K562 (cell line): Measurements from ENCODE around the gene CLGN.

ENCODE experiments used
- ARID2 ChIP-seq: fragments of 450-650 bp; IDR thresholded peaks from 2 replicates; pipeline ENCODE4 v1.6.1; 2017; ENCODE audit warnings: antibody characterized with exemption, mild to moderate bottlenecking
- CTCF ChIP-seq, 3 experiments: IDR thresholded peaks in 2 of 3; conservative IDR thresholded peaks in 1 of 3; 2 replicates each; pipeline ENCODE4 v1.5.1; 2011 to 2012; ENCODE audit warnings: low read length in 3 of 3, mild to moderate bottlenecking in 3 of 3, control low read depth in 2 of 3, improper control_type of control experiment in 1 of 3, inconsistent platforms in 1 of 3, low read depth in 1 of 3, mixed read lengths in 1 of 3, moderate library complexity in 1 of 3; ENCODE audit not compliant: insufficient read depth in 2 of 3
- EHMT2 ChIP-seq: fragments of 450-650 bp; IDR thresholded peaks from 2 replicates; pipeline ENCODE4 v1.6.1; 2018; ENCODE audit warnings: antibody characterized with exemption
- FOXJ3 ChIP-seq: sonication (generic); formaldehyde crosslinking; IDR thresholded peaks from 2 replicates; pipeline ENCODE4 v1.4.0; 2020; ENCODE audit warnings: mild to moderate bottlenecking, missing genetic modification reagents
- HCFC1 ChIP-seq: IDR thresholded peaks from 2 replicates; pipeline ENCODE4 v1.6.1; 2012; ENCODE audit warnings: low read depth, low read length, improper control_type of control experiment
- RAD21 ChIP-seq, 2 experiments: fragments of 250-450 bp in 1 of 2; fragments of 450-650 bp in 1 of 2; sonication (Bioruptor Pico) in 1 of 2; formaldehyde crosslinking in 1 of 2; IDR thresholded peaks in 1 of 2; conservative IDR thresholded peaks in 1 of 2; 2 replicates each; pipeline versions ENCODE4 v1.4.0 to v1.8.0; 2020 to 2022; ENCODE audit warnings: mild to moderate bottlenecking in 2 of 2, moderate library complexity in 1 of 2
- REST ChIP-seq, 2 experiments: fragments of 450-650 bp; formaldehyde crosslinking in 1 of 2; IDR thresholded peaks; 2 replicates each; pipeline versions ENCODE4 v1.4.0 to v1.6.1; 2014 to 2020; ENCODE audit warnings: mild to moderate bottlenecking in 2 of 2, borderline replicate concordance in 1 of 2, low read depth in 1 of 2
- RFX5 ChIP-seq: IDR thresholded peaks from 2 replicates; pipeline ENCODE4 v1.6.1; 2011; ENCODE audit warnings: low read depth, mild to moderate bottlenecking, improper control_type of control experiment, low read length
- TEAD4 ChIP-seq, 2 experiments: sonication (generic) in 1 of 2; formaldehyde crosslinking in 1 of 2; IDR thresholded peaks; 2 replicates each; pipeline versions ENCODE4 v1.6.1 to v1.8.0; 2012 to 2022; ENCODE audit warnings: borderline replicate concordance in 1 of 2, inconsistent platforms in 1 of 2, low read length in 1 of 2, mild to moderate bottlenecking in 1 of 2, missing genetic modification reagents in 1 of 2
- ZZZ3 ChIP-seq: fragments of 450-650 bp; IDR thresholded peaks from 2 replicates; pipeline ENCODE4 v1.6.1; 2016; ENCODE audit warnings: antibody characterized with exemption, mild to moderate bottlenecking, moderate library complexity
- TF ChIP-seq, protein P1 (sequence below): sonication (generic); formaldehyde crosslinking; IDR thresholded peaks from 2 replicates; pipeline ENCODE4 v1.8.1; 2023; ENCODE audit warnings: mild to moderate bottlenecking, missing genetic modification reagents

GRCh38 chr4:140408974-140409373 is 18.5 kb downstream of the CLGN start:
- TF ChIP-seq CTCF (IDR thresholded peaks at IDR 0.05 in 2 of 3, conservative IDR thresholded peaks at IDR 0.05 in 1 of 3; ENCODE audit: insufficient read depth in 2 of 3, low read depth in 1 of 3, low read length in 3 of 3) (no peak), RFX5 (no peak), TEAD4 (IDR thresholded peaks at IDR 0.05; ENCODE audit: low read length) (no peak; the same call in 1 of the 2 replicates), TEAD4 (CRISPR knock-in tag; IDR thresholded peaks at IDR 0.05; ENCODE audit: borderline replicate concordance) (no peak), EHMT2 (no peak), HCFC1 (no peak), ARID2 (no peak), ZZZ3 (no peak), RAD21 (CRISPR knock-in tag; conservative IDR thresholded peaks at IDR 0.05 in 1 of 2, IDR thresholded peaks at IDR 0.05 in 1 of 2) (no peak), REST (IDR thresholded peaks at IDR 0.05; ENCODE audit: borderline replicate concordance) (no peak), REST (CRISPR knock-in tag; IDR thresholded peaks at IDR 0.05; ENCODE audit: low read depth) (no peak), FOXJ3 (CRISPR knock-in tag) (no peak)
- TF ChIP-seq, protein P1, sequence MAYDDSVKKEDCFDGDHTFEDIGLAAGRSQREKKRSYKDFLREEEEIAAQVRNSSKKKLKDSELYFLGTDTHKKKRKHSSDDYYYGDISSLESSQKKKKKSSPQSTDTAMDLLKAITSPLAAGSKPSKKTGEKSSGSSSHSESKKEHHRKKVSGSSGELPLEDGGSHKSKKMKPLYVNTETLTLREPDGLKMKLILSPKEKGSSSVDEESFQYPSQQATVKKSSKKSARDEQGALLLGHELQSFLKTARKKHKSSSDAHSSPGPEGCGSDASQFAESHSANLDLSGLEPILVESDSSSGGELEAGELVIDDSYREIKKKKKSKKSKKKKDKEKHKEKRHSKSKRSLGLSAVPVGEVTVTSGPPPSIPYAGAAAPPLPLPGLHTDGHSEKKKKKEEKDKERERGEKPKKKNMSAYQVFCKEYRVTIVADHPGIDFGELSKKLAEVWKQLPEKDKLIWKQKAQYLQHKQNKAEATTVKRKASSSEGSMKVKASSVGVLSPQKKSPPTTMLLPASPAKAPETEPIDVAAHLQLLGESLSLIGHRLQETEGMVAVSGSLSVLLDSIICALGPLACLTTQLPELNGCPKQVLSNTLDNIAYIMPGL = no peak
